Measurements from ENCODE around the gene KRT74.

KRT74 gene

GRCh38 chr12:52527121-52527800, 46.4 kb downstream of the KRT74 start:
- no peak for DNase-seq
- no peak overlapping the region for H2BK12ac ChIP-seq (ENCODE audit: low read length in 2 of 2)
- no peak overlapping the region for H3K27ac ChIP-seq (ENCODE audit: low read length, poor library complexity, severe bottlenecking)
- H3K4ac ChIP-seq (ENCODE audit: low read depth in 1 of 2, low read length in 2 of 2), result no peak overlapping the region
- H2BK15ac ChIP-seq (ENCODE audit: low read depth, poor library complexity, severe bottlenecking), result no peak overlapping the region
- H4K8ac ChIP-seq (ENCODE audit: low read length), result no peak overlapping the region
- no peak overlapping the region for H2AFZ ChIP-seq (ENCODE audit: low read depth, low read length)
- H3K23ac ChIP-seq (ENCODE audit: low read length in 2 of 2), result no peak overlapping the region
- H3K9me3 ChIP-seq (ENCODE audit: control insufficient read depth, low read length), result no peaks in the 10 kb centered on the region
- WGBS, result 69% methylated on average over 4 of the region's 4 CpGs
- H2AK5ac ChIP-seq (ENCODE audit: low read length, severe bottlenecking), result no peak overlapping the region
- H3K18ac ChIP-seq (ENCODE audit: low read depth in 1 of 2, low read length in 2 of 2), result no peak overlapping the region
- no peaks in the 10 kb centered on the region for H3K36me3 ChIP-seq (ENCODE audit: control insufficient read depth in 1 of 2, insufficient read depth in 2 of 2, low read depth in 1 of 2, low read length in 2 of 2)
- H3K4me2 ChIP-seq (ENCODE audit: low read length, poor library complexity, severe bottlenecking), result no peak overlapping the region
- no peak overlapping the region for H3K14ac ChIP-seq (ENCODE audit: low read length in 2 of 2)
- no peak overlapping the region for H4K91ac ChIP-seq (ENCODE audit: low read length)
- peaks cover 11 to 74% of the 10 kb centered on the region in 2 experiments for H3K27me3 ChIP-seq (ENCODE audit: control insufficient read depth in 1 of 2, insufficient read depth in 1 of 2, low read length in 2 of 2)
- H3K79me1 ChIP-seq (replicated peaks; ENCODE audit: low read length, poor library complexity, severe bottlenecking), result no peaks in the 10 kb centered on the region
- H3K4me3 ChIP-seq (ENCODE audit: insufficient read depth in 1 of 2, low read depth in 1 of 2, low read length in 2 of 2), result no peak overlapping the region
- no peak overlapping the region for H2BK5ac ChIP-seq (ENCODE audit: low read depth, low read length, poor library complexity, severe bottlenecking)
- no peak overlapping the region for H3K9ac ChIP-seq (ENCODE audit: low read length)
- H3K4me1 ChIP-seq (ENCODE audit: control insufficient read depth, insufficient read depth, low read depth, low read length), result no peaks in the 10 kb centered on the region
- no peak overlapping the region for H2BK120ac ChIP-seq (ENCODE audit: low read depth, low read length)

GRCh38 chr12:52526511-52526951, 47.1 kb downstream of the KRT74 start:
- WGBS, result 81% methylated on average over 8 of the region's 8 CpGs
- Histone ChIP-seq H3K36me3 (ENCODE audit: control insufficient read depth in 1 of 2, insufficient read depth in 2 of 2, low read depth in 1 of 2, low read length in 2 of 2) (no peaks in the 10 kb centered on the region), H3K79me1 (replicated peaks; ENCODE audit: low read length, poor library complexity, severe bottlenecking) (no peaks in the 10 kb centered on the region), H2BK15ac (ENCODE audit: low read depth, poor library complexity, severe bottlenecking) (no peak overlapping the region), H3K23ac (ENCODE audit: low read length in 2 of 2) (no peak overlapping the region), H3K4ac (ENCODE audit: low read depth in 1 of 2, low read length in 2 of 2) (no peak overlapping the region), H2AFZ (ENCODE audit: low read depth, low read length) (no peak overlapping the region), H2BK120ac (ENCODE audit: low read depth, low read length) (no peak overlapping the region), H4K91ac (ENCODE audit: low read length) (no peak overlapping the region), H3K9ac (ENCODE audit: low read length) (no peak overlapping the region), H3K4me1 (ENCODE audit: control insufficient read depth, insufficient read depth, low read depth, low read length) (no peaks in the 10 kb centered on the region), H3K4me2 (ENCODE audit: low read length, poor library complexity, severe bottlenecking) (no peak overlapping the region), H3K4me3 (ENCODE audit: insufficient read depth in 1 of 2, low read depth in 1 of 2, low read length in 2 of 2) (no peak overlapping the region), H2BK12ac (ENCODE audit: low read length in 2 of 2) (no peak overlapping the region), H3K27me3 (ENCODE audit: control insufficient read depth in 1 of 2, insufficient read depth in 1 of 2, low read length in 2 of 2) (peaks cover 18 to 74% of the 10 kb centered on the region in 2 experiments), H4K8ac (ENCODE audit: low read length) (no peak overlapping the region), H3K9me3 (ENCODE audit: control insufficient read depth, low read length) (no peaks in the 10 kb centered on the region), H2BK5ac (ENCODE audit: low read depth, low read length, poor library complexity, severe bottlenecking) (no peak overlapping the region), H2AK5ac (ENCODE audit: low read length, severe bottlenecking) (no peak overlapping the region), H3K14ac (ENCODE audit: low read length in 2 of 2) (no peak overlapping the region), H3K18ac (ENCODE audit: low read depth in 1 of 2, low read length in 2 of 2) (no peak overlapping the region), H3K27ac (ENCODE audit: low read length, poor library complexity, severe bottlenecking) (no peak overlapping the region)
- DNase-seq, result no peak

GRCh38 chr12:52525661-52526499, 47.8 kb downstream of the KRT74 start:
- H3K79me1 ChIP-seq (replicated peaks; ENCODE audit: low read length, poor library complexity, severe bottlenecking), result no peaks in the 10 kb centered on the region
- H3K4me3 ChIP-seq (ENCODE audit: insufficient read depth in 1 of 2, low read depth in 1 of 2, low read length in 2 of 2), result no peak overlapping the region
- H2BK120ac ChIP-seq (ENCODE audit: low read depth, low read length), result no peak overlapping the region
- no peak overlapping the region for H3K4ac ChIP-seq (ENCODE audit: low read depth in 1 of 2, low read length in 2 of 2)
- H2AK5ac ChIP-seq (ENCODE audit: low read length, severe bottlenecking), result no peak overlapping the region
- no peak overlapping the region for H3K14ac ChIP-seq (ENCODE audit: low read length in 2 of 2)
- H3K4me1 ChIP-seq (ENCODE audit: control insufficient read depth, insufficient read depth, low read depth, low read length), result no peaks in the 10 kb centered on the region
- no peak overlapping the region for H3K23ac ChIP-seq (ENCODE audit: low read length in 2 of 2)
- no peak overlapping the region for H3K4me2 ChIP-seq (ENCODE audit: low read length, poor library complexity, severe bottlenecking)
- no peak overlapping the region for H2AFZ ChIP-seq (ENCODE audit: low read depth, low read length)
- no peak overlapping the region for H3K18ac ChIP-seq (ENCODE audit: low read depth in 1 of 2, low read length in 2 of 2)
- H2BK5ac ChIP-seq (ENCODE audit: low read depth, low read length, poor library complexity, severe bottlenecking), result no peak overlapping the region
- no peak for DNase-seq
- no peak overlapping the region for H3K9ac ChIP-seq (ENCODE audit: low read length)
- H4K91ac ChIP-seq (ENCODE audit: low read length), result no peak overlapping the region
- 81% methylated on average over 12 of the region's 13 CpGs for WGBS
- H3K9me3 ChIP-seq (ENCODE audit: control insufficient read depth, low read length), result no peaks in the 10 kb centered on the region
- no peak overlapping the region for H2BK15ac ChIP-seq (ENCODE audit: low read depth, poor library complexity, severe bottlenecking)
- no peaks in the 10 kb centered on the region for H3K36me3 ChIP-seq (ENCODE audit: control insufficient read depth in 1 of 2, insufficient read depth in 2 of 2, low read depth in 1 of 2, low read length in 2 of 2)
- no peak overlapping the region for H4K8ac ChIP-seq (ENCODE audit: low read length)
- no peak overlapping the region for H2BK12ac ChIP-seq (ENCODE audit: low read length in 2 of 2)
- H3K27me3 ChIP-seq (ENCODE audit: control insufficient read depth in 1 of 2, insufficient read depth in 1 of 2, low read length in 2 of 2), result peaks cover 19 to 74% of the 10 kb centered on the region in 2 experiments
- no peak overlapping the region for H3K27ac ChIP-seq (ENCODE audit: low read length, poor library complexity, severe bottlenecking)

GRCh38 chr12:52524898-52525591, 48.6 kb downstream of the KRT74 start:
- H3K27ac ChIP-seq (ENCODE audit: low read length, poor library complexity, severe bottlenecking), result no peak overlapping the region
- H3K23ac ChIP-seq (ENCODE audit: low read length in 2 of 2), result no peak overlapping the region
- no peak overlapping the region for H2BK5ac ChIP-seq (ENCODE audit: low read depth, low read length, poor library complexity, severe bottlenecking)
- H3K27me3 ChIP-seq (ENCODE audit: control insufficient read depth in 1 of 2, insufficient read depth in 1 of 2, low read length in 2 of 2), result peaks cover 19 to 74% of the 10 kb centered on the region in 2 experiments
- H3K36me3 ChIP-seq (ENCODE audit: control insufficient read depth in 1 of 2, insufficient read depth in 2 of 2, low read depth in 1 of 2, low read length in 2 of 2), result no peaks in the 10 kb centered on the region
- no peak overlapping the region for H2AK5ac ChIP-seq (ENCODE audit: low read length, severe bottlenecking)
- H2AFZ ChIP-seq (ENCODE audit: low read depth, low read length), result no peak overlapping the region
- no peak overlapping the region for H3K4me2 ChIP-seq (ENCODE audit: low read length, poor library complexity, severe bottlenecking)
- H3K79me1 ChIP-seq (replicated peaks; ENCODE audit: low read length, poor library complexity, severe bottlenecking), result no peaks in the 10 kb centered on the region
- H4K8ac ChIP-seq (ENCODE audit: low read length), result no peak overlapping the region
- H3K18ac ChIP-seq (ENCODE audit: low read depth in 1 of 2, low read length in 2 of 2), result no peak overlapping the region
- H2BK12ac ChIP-seq (ENCODE audit: low read length in 2 of 2), result no peak overlapping the region
- H3K9me3 ChIP-seq (ENCODE audit: control insufficient read depth, low read length), result no peaks in the 10 kb centered on the region
- H3K4me1 ChIP-seq (ENCODE audit: control insufficient read depth, insufficient read depth, low read depth, low read length), result no peaks in the 10 kb centered on the region
- H4K91ac ChIP-seq (ENCODE audit: low read length), result no peak overlapping the region
- no peak overlapping the region for H3K14ac ChIP-seq (ENCODE audit: low read length in 2 of 2)
- no peak overlapping the region for H3K9ac ChIP-seq (ENCODE audit: low read length)
- H3K4me3 ChIP-seq (ENCODE audit: insufficient read depth in 1 of 2, low read depth in 1 of 2, low read length in 2 of 2), result no peak overlapping the region
- no peak overlapping the region for H2BK15ac ChIP-seq (ENCODE audit: low read depth, poor library complexity, severe bottlenecking)
- no peak overlapping the region for H2BK120ac ChIP-seq (ENCODE audit: low read depth, low read length)
- DNase-seq, result no peak
- no peak overlapping the region for H3K4ac ChIP-seq (ENCODE audit: low read depth in 1 of 2, low read length in 2 of 2)
- WGBS, result 90% methylated on average over 5 of the region's 5 CpGs

Data from mesenchymal stem cell (in vitro differentiated cells and primary cell).